ENCODE results near the gene LPCAT1.
"Not testable (repeated sequence)": the region's sequence is repeated elsewhere in the genome, so short reads cannot be mapped to it uniquely, and the experiment has no call there.

Gene LPCAT1

GRCh38 chr5:1520791-1521453 lies 2.8 kb downstream of the LPCAT1 start:
- no peak for DNase-seq

- no peak for DNase-seq
Measured at GRCh38 chr5:1519631-1520210, 4.0 kb downstream of the LPCAT1 start.

- DNase-seq: no peak
Measured at GRCh38 chr5:1517838-1518237, 5.9 kb downstream of the LPCAT1 start.

GRCh38 chr5:1516615-1517601 lies 6.9 kb downstream of the LPCAT1 start:
- DNase-seq: no peak

GRCh38 chr5:1515921-1516571 lies 7.7 kb downstream of the LPCAT1 start:
- no peak for DNase-seq

GRCh38 chr5:1515311-1515920 lies 8.3 kb downstream of the LPCAT1 start:
- DNase-seq: no peak

GRCh38 chr5:1514819-1515310 lies 8.9 kb downstream of the LPCAT1 start:
- DNase-seq: not testable (repeated sequence)

GRCh38 chr5:1514027-1514818 lies 9.5 kb downstream of the LPCAT1 start:
- no peak for DNase-seq

GRCh38 chr5:1513326-1514026 lies 10.3 kb downstream of the LPCAT1 start:
- no peak for DNase-seq

- no peak for DNase-seq
Measured at GRCh38 chr5:1512541-1513291, 11.0 kb downstream of the LPCAT1 start.

- DNase-seq: no peak
Measured at GRCh38 chr5:1511651-1512540, 11.9 kb downstream of the LPCAT1 start.

- DNase-seq: no peak
Measured at GRCh38 chr5:1511048-1511447, 12.7 kb downstream of the LPCAT1 start.

- no peak for DNase-seq
Measured at GRCh38 chr5:1510631-1511030, 13.1 kb downstream of the LPCAT1 start.

GRCh38 chr5:1510151-1510561 lies 13.6 kb downstream of the LPCAT1 start:
- no peak for DNase-seq

GRCh38 chr5:1509346-1510085 lies 14.2 kb downstream of the LPCAT1 start:
- peak; percentile 0 for DNase-seq

- no peak for DNase-seq
Measured at GRCh38 chr5:1508659-1509290, 15.0 kb downstream of the LPCAT1 start.

- no peak for DNase-seq
Measured at GRCh38 chr5:1507961-1508658, 15.7 kb downstream of the LPCAT1 start.

Data from activated naive CD4-positive, alpha-beta T cell treated with Interleukin-2 at 50 U/mL for 16 hours (primary cell).